ENCODE data around the gene CDH19.
A peak's percentile ranks its signal among the peaks of the same experiment; 100 is the strongest.

Gene CDH19

DNA sequence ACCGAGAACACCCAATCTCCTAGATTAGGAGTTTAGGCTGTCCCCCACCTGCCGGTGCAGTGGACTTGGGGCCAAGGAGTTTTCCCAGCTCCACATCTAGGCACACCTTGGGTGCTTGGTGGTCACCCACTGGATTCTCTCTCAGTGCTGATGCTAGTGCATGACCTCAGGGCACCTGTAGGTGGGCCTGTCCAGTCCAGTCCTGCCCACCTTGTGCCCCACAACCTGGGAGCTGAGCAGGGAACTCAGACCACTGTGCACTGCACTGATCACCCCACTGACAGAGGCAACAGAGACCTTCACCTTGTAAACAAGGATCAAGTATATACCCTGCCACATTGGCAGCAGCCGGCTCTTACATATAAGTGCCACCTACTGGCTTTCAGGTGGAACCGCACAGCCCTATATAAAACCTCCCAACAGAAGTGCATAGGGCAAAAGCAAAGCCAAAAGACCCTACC, 12.7 kb upstream of the CDH19 start:
- peak; percentile 37 for DNase-seq (ENCODE audit: low read depth)
- H3K4me3 ChIP-seq (ENCODE audit: low read depth, low read length) = no peak overlapping the region
- TF ChIP-seq, protein P1, sequence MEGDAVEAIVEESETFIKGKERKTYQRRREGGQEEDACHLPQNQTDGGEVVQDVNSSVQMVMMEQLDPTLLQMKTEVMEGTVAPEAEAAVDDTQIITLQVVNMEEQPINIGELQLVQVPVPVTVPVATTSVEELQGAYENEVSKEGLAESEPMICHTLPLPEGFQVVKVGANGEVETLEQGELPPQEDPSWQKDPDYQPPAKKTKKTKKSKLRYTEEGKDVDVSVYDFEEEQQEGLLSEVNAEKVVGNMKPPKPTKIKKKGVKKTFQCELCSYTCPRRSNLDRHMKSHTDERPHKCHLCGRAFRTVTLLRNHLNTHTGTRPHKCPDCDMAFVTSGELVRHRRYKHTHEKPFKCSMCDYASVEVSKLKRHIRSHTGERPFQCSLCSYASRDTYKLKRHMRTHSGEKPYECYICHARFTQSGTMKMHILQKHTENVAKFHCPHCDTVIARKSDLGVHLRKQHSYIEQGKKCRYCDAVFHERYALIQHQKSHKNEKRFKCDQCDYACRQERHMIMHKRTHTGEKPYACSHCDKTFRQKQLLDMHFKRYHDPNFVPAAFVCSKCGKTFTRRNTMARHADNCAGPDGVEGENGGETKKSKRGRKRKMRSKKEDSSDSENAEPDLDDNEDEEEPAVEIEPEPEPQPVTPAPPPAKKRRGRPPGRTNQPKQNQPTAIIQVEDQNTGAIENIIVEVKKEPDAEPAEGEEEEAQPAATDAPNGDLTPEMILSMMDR (IDR thresholded peaks at IDR 0.05; ENCODE audit: low read depth, low read length) = peak; percentile 64
- TF ChIP-seq MYC (IDR thresholded peaks at IDR 0.05; ENCODE audit: low read depth, low read length) (no peak), POLR2A (IDR thresholded peaks at IDR 0.05; ENCODE audit: extremely low read depth, insufficient read length) (no peak)

DNA sequence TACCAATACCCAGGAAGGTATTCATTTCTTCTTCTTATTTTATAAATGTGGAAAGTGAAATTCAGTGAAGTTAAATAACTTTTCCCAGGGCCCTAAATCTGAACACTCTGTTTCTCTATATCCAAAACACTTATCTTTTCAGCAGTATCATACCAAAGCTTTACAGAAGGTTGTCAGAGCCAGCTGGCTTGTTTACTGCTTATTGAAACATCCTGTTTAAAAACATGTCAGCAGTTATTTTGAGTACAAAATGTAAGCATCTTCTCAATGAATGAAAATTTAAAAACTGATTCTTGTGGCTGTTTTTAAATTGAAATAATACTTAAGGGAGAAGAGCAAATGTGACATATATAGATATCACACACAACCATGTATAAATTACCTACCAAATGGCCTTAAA, 11.3 kb upstream of the CDH19 start:
- TF ChIP-seq, protein P1 (IDR thresholded peaks at IDR 0.05; ENCODE audit: low read depth, low read length) = no peak
- TF ChIP-seq POLR2A (IDR thresholded peaks at IDR 0.05; ENCODE audit: extremely low read depth, insufficient read length) = no peak
- TF ChIP-seq, protein P2, sequence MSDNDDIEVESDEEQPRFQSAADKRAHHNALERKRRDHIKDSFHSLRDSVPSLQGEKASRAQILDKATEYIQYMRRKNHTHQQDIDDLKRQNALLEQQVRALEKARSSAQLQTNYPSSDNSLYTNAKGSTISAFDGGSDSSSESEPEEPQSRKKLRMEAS (IDR thresholded peaks at IDR 0.05; ENCODE audit: low read depth, low read length) = no peak
- no peak for TF ChIP-seq MYC (IDR thresholded peaks at IDR 0.05; ENCODE audit: low read depth, low read length)
- no peak for DNase-seq (ENCODE audit: low read depth)
- H3K4me3 ChIP-seq (ENCODE audit: low read depth, low read length) = no peak overlapping the region

DNA sequence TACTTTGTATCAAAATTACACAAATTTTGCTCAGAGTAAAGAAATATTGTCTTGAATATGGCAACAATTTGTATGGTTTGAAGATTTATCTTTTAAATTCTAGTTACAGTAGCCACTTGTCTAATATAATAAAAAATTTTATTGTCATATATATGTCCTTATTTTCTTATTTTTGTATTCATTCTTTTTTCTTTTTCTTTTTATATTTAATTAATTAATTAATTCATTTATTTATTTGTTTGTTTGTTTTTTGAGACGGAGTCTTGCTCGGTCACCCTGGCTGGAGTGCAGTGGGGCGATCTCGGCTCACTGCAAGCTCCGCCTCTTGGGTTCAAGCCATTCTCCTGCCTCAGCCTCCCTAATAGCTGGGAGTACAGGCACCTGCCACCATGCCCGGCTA, 3.7 kb upstream of the CDH19 start:
- no peak overlapping the region for H3K4me3 ChIP-seq (ENCODE audit: low read depth, low read length)
- DNase-seq (ENCODE audit: low read depth) = no peak
- TF ChIP-seq, protein P2 (IDR thresholded peaks at IDR 0.05; ENCODE audit: low read depth, low read length) = no peak

DNA sequence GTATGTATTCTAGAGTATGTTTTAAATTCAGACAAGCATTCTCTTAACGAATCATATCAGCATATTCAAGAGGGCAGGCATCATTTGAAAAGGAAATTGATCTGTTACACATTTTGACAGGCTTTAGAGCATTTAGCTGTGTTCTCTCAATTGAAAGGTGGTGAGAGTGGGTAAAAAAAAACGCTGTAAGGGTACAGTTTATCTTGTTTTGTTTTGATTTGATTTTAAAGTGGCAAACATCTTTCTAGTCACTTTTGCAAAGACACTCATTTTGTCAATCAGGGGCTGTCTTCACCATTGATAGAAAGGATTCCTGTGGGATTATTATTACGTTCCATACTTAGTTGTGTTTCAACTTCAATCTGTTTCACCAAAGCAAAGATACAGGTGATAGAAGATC, 2.2 kb downstream of the CDH19 start:
- TF ChIP-seq, protein P2 (IDR thresholded peaks at IDR 0.05; ENCODE audit: low read depth, low read length) = no peak
- no peak for TF ChIP-seq MYC (IDR thresholded peaks at IDR 0.05; ENCODE audit: low read depth, low read length)
- TF ChIP-seq, protein P1 (IDR thresholded peaks at IDR 0.05; ENCODE audit: low read depth, low read length) = no peak
- no peak for TF ChIP-seq POLR2A (IDR thresholded peaks at IDR 0.05; ENCODE audit: extremely low read depth, insufficient read length)
- DNase-seq (ENCODE audit: low read depth) = no peak
- H3K4me3 ChIP-seq (ENCODE audit: low read depth, low read length) = no peak overlapping the region

DNA sequence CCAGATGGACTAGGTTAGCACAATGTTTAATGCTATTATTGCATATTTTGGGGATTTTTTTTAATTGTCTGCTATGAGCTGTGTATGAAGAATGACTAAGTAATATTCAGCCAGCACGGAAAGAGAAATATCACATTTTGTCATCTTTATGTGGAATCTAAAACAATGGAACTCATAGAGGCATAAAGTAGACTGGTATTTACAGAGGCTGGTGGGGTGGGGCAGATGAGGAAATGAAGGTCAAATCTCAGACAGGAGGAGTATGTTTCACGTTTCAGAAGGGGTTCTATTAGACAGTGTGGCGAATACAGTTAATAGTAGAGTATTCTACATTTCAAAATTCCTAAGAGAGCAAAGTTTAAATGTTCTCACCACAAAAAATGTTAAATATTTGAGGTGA, 4.7 kb downstream of the CDH19 start:
- TF ChIP-seq, protein P1 (IDR thresholded peaks at IDR 0.05; ENCODE audit: low read depth, low read length) = no peak
- TF ChIP-seq, protein P2 (IDR thresholded peaks at IDR 0.05; ENCODE audit: low read depth, low read length) = no peak
- no peak for TF ChIP-seq POLR2A (IDR thresholded peaks at IDR 0.05; ENCODE audit: extremely low read depth, insufficient read length)
- no peak for TF ChIP-seq MYC (IDR thresholded peaks at IDR 0.05; ENCODE audit: low read depth, low read length)
- DNase-seq (ENCODE audit: low read depth) = no peak
- H3K4me3 ChIP-seq (ENCODE audit: low read depth, low read length) = no peak overlapping the region

DNA sequence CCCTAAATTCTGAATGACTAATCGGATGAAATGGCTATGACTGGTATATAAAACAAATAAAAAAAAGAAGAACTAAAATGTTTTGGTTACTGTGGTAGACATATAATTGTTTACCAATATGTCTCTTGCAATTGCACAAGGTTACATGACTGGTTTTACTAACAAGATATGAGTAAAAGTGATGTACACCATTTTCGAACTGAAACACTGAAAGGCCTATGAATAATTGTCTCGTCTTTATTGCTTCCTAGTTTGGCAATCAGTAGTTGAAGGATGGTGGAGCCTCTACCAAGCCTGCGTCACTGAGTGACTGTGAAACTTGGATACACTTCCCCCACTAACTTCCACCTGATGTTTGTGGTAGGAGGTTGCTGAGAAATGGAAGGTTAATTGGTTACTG, 16.5 kb downstream of the CDH19 start:
- no peak for DNase-seq (ENCODE audit: low read depth)

More for the DNA sequence above, 16.5 kb downstream of the CDH19 start:
- no peak overlapping the region for H3K4me3 ChIP-seq (ENCODE audit: low read depth, low read length)
- TF ChIP-seq POLR2A (IDR thresholded peaks at IDR 0.05; ENCODE audit: extremely low read depth, insufficient read length) = no peak
- TF ChIP-seq, protein P2 (IDR thresholded peaks at IDR 0.05; ENCODE audit: low read depth, low read length) = no peak
- no peak for TF ChIP-seq MYC (IDR thresholded peaks at IDR 0.05; ENCODE audit: low read depth, low read length)
- TF ChIP-seq, protein P1 (IDR thresholded peaks at IDR 0.05; ENCODE audit: low read depth, low read length) = no peak

Data from NB4 (cell line).